ENCODE measurements around the gene SPDYE8. TPM values are rescaled to one million over a fixed set of nuclear protein-coding genes. Genes with fewer than 3 reads are reported as not detected.

SPDYE8 gene
- total RNA-seq, 1 donor: not detected

Other genes starting within 250 kb of the SPDYE8 start
- gene TYW1B, start 201.6 kb downstream of the SPDYE8 start, total RNA-seq: 3.3 TPM
- 17.4 TPM for gene POM121, start 104.7 kb downstream of the SPDYE8 start, total RNA-seq
- gene TRIM74, start 60.3 kb downstream of the SPDYE8 start, total RNA-seq: 0.21 TPM
- gene SPDYE11, start 28.1 kb upstream of the SPDYE8 start, total RNA-seq: not detected
- gene SPDYE9, start 56.3 kb upstream of the SPDYE8 start, total RNA-seq: not detected

Measured in mononuclear cell (primary cell).